NT2/D1 (cell line): ENCODE data around the gene ETFDH.
"Not testable (repeated sequence)": the region's sequence is repeated elsewhere in the genome, so short reads cannot be mapped to it uniquely, and the experiment has no call there.

ENCODE experiments used
- DNase-seq: peaks from one replicate; pipeline ENCODE4 v3.0.0-alpha.2; 2011; ENCODE audit warnings: low read depth, low spot score
- H3K27me3 ChIP-seq: 2 replicates; pipeline ENCODE4 v1.6.0; 2011; ENCODE audit warnings: mild to moderate bottlenecking; ENCODE audit not compliant: insufficient read length, insufficient read depth
- H3K36me3 ChIP-seq: 2 replicates; pipeline ENCODE4 v1.6.1; 2011; ENCODE audit warnings: mild to moderate bottlenecking, low read length, mixed read lengths; ENCODE audit not compliant: insufficient read depth, insufficient read length
- H3K4me1 ChIP-seq: 2 replicates; pipeline ENCODE4 v1.5.1; 2011; ENCODE audit not compliant: insufficient read depth, insufficient read length
- H3K4me3 ChIP-seq: 2 replicates; pipeline ENCODE4 v1.5.1; 2011; ENCODE audit warnings: low read depth; ENCODE audit not compliant: insufficient read length
- H3K9ac ChIP-seq: 2 replicates; pipeline ENCODE4 v1.6.0; 2011; ENCODE audit warnings: low read depth; ENCODE audit not compliant: insufficient read length
- H3K9me3 ChIP-seq: 2 replicates; pipeline ENCODE4 v1.5.1; 2011; ENCODE audit warnings: mild to moderate bottlenecking, low read length; ENCODE audit not compliant: insufficient read depth
- SUZ12 ChIP-seq: IDR thresholded peaks from 2 replicates; pipeline ENCODE4 v1.6.1; 2011; ENCODE audit not compliant: insufficient read length, insufficient read depth; ENCODE audit errors: extremely low read depth
- YY1 ChIP-seq: IDR thresholded peaks from 2 replicates; pipeline ENCODE4 v1.6.1; 2011; ENCODE audit not compliant: insufficient read length, insufficient read depth
- ZNF274 ChIP-seq: IDR thresholded peaks from 2 replicates; pipeline ENCODE4 v1.6.1; 2011; ENCODE audit warnings: mild to moderate bottlenecking, low read depth, low read length

ETFDH gene

GRCh38 chr4:158741326-158742021 lies 69.4 kb downstream of the ETFDH start:
- TF ChIP-seq YY1 (no peak), ZNF274 (no peak), SUZ12 (no peak)
- Histone ChIP-seq H3K36me3 (no peaks in the 10 kb centered on the region), H3K9ac (no peak overlapping the region), H3K4me1 (no peaks in the 10 kb centered on the region), H3K4me3 (no peak overlapping the region), H3K27me3 (no peaks in the 10 kb centered on the region), H3K9me3 (no peaks in the 10 kb centered on the region)
- no peak for DNase-seq

GRCh38 chr4:158746537-158746936 lies 74.4 kb downstream of the ETFDH start:
- not testable (repeated sequence) for H3K9ac ChIP-seq, DNase-seq, H3K4me1 ChIP-seq, H3K4me3 ChIP-seq, H3K36me3 ChIP-seq, H3K27me3 ChIP-seq, H3K9me3 ChIP-seq

GRCh38 chr4:158750379-158750778 lies 78.3 kb downstream of the ETFDH start:
- DNase-seq: no peak
- no peak for TF ChIP-seq SUZ12
- TF ChIP-seq ZNF274: no peak
- no peak for TF ChIP-seq YY1

GRCh38 chr4:158754385-158755180 lies 82.5 kb downstream of the ETFDH start:
- no peaks in the 10 kb centered on the region for H3K4me1 ChIP-seq
- TF ChIP-seq ZNF274: no peak
- no peak for TF ChIP-seq SUZ12
- no peak for TF ChIP-seq YY1
- no peak for DNase-seq
- H3K9ac ChIP-seq: no peak overlapping the region
- 0 out of 2 replicates have a peak, but pooled peaks cover 4% of the 10 kb centered on the region for H3K9me3 ChIP-seq
- H3K36me3 ChIP-seq: no peaks in the 10 kb centered on the region
- H3K27me3 ChIP-seq: no peaks in the 10 kb centered on the region
- H3K4me3 ChIP-seq: no peak overlapping the region

More at GRCh38 chr4:158750379-158750778, 78.3 kb downstream of the ETFDH start:
- Histone ChIP-seq H3K9me3 (no peaks in the 10 kb centered on the region; the same call in 1 of the 2 replicates), H3K4me3 (no peak overlapping the region), H3K9ac (no peak overlapping the region), H3K27me3 (no peaks in the 10 kb centered on the region), H3K36me3 (no peaks in the 10 kb centered on the region), H3K4me1 (no peaks in the 10 kb centered on the region)

- H3K4me3 ChIP-seq, DNase-seq, H3K27me3 ChIP-seq, H3K36me3 ChIP-seq, H3K9ac ChIP-seq, H3K4me1 ChIP-seq, H3K9me3 ChIP-seq: not testable (repeated sequence)
These were observed 83.7 kb downstream of the ETFDH start for GRCh38 chr4:158755819-158756218.

GRCh38 chr4:158756588-158756987 lies 84.5 kb downstream of the ETFDH start:
- no peak for DNase-seq
- Histone ChIP-seq H3K9ac (no peak overlapping the region), H3K4me1 (no peaks in the 10 kb centered on the region), H3K36me3 (no peaks in the 10 kb centered on the region), H3K27me3 (no peaks in the 10 kb centered on the region), H3K4me3 (no peak overlapping the region), H3K9me3 (0 out of 2 replicates have a peak, but pooled peaks cover 4% of the 10 kb centered on the region)
- no peak for TF ChIP-seq ZNF274
- no peak for TF ChIP-seq YY1

GRCh38 chr4:158758142-158758541 lies 86.0 kb downstream of the ETFDH start:
- TF ChIP-seq SUZ12 (no peak), ZNF274 (no peak), YY1 (no peak)
- 0 out of 2 replicates have a peak, but pooled peaks cover 4% of the 10 kb centered on the region for H3K9me3 ChIP-seq
- H3K27me3 ChIP-seq: no peaks in the 10 kb centered on the region
- no peak for DNase-seq
- H3K4me3 ChIP-seq: no peak overlapping the region
- no peaks in the 10 kb centered on the region for H3K4me1 ChIP-seq
- H3K36me3 ChIP-seq: no peaks in the 10 kb centered on the region
- H3K9ac ChIP-seq: no peak overlapping the region
